NCI-H460 (cell line): ENCODE results near the gene SLC26A2. TPM values are rescaled to one million over a fixed set of nuclear protein-coding genes. Genes with fewer than 3 reads are reported as not detected.
"Not testable (repeated sequence)": the region's sequence is repeated elsewhere in the genome, so short reads cannot be mapped to it uniquely, and the experiment has no call there.

Source experiments
- DNase-seq: peaks from one replicate; pipeline ENCODE4 v3.0.0-alpha.2; 2016; ENCODE audit warnings: low read depth; ENCODE audit errors: extremely low read depth
- total RNA-seq: library from RNA; depleted of rRNA; stranded (reverse); fragments of >200 nt; shearing (Covaris generic); gene quantifications from 2 replicates; pipeline ENCODE4 v1.2.3, GENCODE V29; 2014

SLC26A2 gene
- total RNA-seq, 1 experiment from 2014 or later: 29.5 TPM

DNA sequence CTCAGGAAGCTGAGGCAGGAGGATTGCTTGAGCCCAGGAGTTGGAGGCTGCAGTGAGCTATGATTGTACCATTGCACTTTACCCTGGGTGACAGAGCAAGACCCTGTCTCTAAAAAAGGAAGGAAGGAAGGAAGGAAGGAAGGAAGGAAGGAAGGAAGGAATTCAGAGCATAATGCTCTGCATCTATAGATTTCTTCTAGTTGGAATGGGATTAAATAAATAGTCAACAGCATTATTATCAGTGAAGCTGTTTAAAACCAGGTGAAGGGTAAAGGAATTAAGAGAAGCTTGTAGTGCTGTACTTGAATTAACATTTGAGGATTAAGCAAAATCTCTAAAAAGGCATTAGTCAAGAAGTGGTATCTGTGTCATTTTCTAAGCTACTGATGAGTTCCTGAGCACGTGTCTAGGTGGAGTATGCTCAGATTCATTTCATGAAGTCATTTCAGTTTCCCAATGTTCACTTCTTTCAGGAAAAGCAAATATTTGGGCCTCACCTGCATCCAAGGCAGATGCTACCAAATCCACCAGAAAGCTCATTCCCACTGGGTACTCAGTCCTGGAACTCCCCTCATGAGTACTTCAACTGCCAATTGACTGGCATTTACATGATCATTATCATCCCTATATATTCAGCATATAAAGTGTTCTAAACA is 24.4 kb upstream of the SLC26A2 start:
- DNase-seq: no peak

- DNase-seq: no peak
Measured at GRCh38 chr5:149936700-149937091, 23.9 kb upstream of the SLC26A2 start.

DNA sequence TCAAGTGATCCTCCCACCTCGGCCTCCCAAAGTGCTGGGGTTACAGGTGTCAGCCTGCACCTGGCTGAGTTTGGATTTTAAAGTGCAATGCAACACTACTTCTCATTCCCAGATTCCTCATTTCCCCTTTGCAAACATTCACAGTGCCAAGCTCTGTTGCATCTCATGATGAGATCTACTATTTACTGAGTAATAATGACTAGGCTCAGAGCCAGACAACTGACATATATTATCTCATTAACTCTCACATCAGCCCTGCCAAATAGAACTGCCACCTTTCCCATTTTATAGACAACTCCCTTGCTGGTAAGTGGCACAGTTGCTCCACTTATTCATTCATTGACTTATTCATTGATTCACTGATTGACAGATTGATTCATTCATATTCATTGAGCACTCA is 22.9 kb upstream of the SLC26A2 start:
- DNase-seq: no peak

- DNase-seq: peak; percentile 66
Measured at GRCh38 chr5:149938279-149938678, 22.3 kb upstream of the SLC26A2 start.

- DNase-seq: peak; percentile 84
Measured at GRCh38 chr5:149938791-149939358, 21.7 kb upstream of the SLC26A2 start.

GRCh38 chr5:149939546-149939945 is 21.0 kb upstream of the SLC26A2 start:
- DNase-seq: no peak

GRCh38 chr5:149940077-149940574 is 20.4 kb upstream of the SLC26A2 start:
- no peak for DNase-seq

DNA sequence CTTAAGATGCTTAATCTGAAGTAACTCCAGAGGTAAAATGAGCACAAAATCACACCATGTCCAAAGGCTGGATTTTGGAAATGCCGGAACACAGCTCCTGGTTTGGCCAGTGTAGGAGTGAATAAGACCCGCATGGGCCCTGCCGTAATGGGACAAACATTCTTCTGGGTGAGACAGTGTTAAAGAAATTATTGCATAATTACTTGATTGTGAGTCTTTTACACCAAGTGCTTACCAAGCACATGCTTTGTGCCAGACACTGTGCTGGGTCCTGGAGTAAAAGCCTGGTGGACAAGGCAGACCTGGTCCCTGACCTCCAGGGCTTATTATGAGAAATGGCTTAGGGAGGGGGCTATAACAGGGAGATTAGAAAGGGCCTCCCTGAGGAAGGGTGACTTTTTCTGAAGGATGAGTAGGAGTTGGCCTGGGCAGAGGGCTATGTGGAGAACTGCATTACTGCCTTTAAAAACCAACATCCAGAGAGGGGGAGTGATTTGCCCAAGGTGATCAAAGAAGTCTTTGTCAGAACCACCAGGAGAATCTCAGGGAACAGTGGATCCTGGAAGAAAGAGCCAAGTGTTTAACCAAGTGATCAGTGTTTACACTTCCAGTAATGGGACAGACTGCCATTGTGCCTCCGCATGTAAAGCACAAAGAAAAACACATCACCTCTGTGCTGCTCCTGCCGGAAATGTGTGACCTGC is 19.5 kb upstream of the SLC26A2 start:
- no peak for DNase-seq

DNA sequence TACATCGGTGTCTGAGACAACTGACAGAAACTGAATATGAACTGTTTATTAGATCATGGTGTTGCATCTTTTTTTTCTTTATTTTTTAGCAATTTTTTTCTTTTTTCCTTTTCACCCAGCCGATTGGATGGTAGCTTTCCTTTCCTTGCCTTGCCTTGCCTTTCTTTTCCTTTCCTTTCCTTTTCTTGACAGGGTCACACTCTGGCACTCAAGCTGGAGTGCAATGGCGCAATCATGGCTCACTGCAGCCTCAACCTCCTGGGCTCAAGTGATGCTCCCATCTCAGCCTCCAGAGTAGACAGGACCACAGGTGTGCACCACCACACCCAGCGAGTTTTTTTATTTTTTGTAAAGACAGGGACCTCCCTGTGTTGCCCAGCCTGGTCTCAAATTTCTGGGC is 18.8 kb upstream of the SLC26A2 start:
- no peak for DNase-seq

- DNase-seq: no peak
Measured at GRCh38 chr5:149942199-149942598, 18.4 kb upstream of the SLC26A2 start.

- DNase-seq: not testable (repeated sequence)
Measured at GRCh38 chr5:149942741-149943169, 17.8 kb upstream of the SLC26A2 start.

DNA sequence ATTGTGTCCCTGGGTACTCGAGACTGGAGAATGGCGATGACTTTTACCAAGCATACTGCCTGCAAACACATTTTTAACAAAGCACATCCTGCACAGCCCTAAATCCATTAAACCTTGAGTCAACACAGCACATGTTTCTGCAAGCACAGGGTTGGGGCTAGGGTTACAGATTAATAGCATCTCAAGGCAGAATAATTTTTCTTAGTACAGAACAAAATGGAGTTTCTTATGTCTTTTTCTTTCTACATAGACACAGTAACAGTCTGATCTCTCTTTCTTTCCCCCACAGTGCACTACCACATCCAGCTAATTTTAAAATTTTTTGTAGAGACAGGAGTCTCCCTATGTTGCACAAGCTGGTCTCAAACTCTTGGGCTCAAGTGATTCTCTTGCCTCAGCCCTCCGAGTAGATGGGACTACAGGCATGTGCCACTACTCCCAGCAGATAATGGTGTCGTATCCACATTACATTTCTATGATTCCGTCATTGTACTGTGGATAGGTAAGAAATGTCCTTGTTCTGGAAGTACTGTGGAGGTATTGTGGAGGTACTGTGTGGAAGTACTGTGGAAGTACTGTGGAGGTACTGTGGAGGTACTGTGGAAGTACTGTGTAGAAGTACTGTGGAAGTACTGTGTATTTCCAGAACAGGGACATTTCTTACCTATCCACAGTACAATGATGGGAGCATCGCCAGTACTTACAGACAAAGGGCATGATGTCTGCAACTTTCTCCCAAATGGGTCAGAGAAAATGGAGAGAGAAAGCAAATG is 17.2 kb upstream of the SLC26A2 start:
- not testable (repeated sequence) for DNase-seq

DNA sequence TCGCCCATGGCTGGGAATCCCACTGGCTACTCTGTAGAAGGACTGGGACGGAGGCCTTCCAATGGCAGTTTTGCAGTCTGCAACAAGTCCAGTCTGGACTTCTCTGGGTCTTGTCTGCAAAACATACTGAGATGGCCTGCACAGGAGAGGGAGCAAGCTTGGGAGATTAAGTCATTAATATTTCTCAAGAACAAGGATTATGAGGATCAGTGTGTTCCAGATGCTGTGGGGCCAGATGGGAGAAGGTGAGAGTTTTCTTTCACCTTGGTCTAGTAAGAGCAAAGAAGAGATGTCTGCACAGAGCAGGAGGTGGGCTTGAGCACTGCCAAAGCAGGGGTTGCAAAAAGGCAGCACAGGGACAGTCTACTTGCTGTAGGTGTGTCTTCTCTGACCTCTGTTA is 15.9 kb upstream of the SLC26A2 start, which contains the start of gene PDE6A:
Gene PDE6A (minus strand): TSS at position 128 of the 400 bp plus-strand sequence. CDS start 120 bp downstream, at position 8.
- DNase-seq: no peak

GRCh38 chr5:149946118-149946517 is 14.4 kb upstream of the SLC26A2 start:
- DNase-seq: no peak

GRCh38 chr5:149948993-149949392 is 11.6 kb upstream of the SLC26A2 start:
- DNase-seq: no peak

DNA sequence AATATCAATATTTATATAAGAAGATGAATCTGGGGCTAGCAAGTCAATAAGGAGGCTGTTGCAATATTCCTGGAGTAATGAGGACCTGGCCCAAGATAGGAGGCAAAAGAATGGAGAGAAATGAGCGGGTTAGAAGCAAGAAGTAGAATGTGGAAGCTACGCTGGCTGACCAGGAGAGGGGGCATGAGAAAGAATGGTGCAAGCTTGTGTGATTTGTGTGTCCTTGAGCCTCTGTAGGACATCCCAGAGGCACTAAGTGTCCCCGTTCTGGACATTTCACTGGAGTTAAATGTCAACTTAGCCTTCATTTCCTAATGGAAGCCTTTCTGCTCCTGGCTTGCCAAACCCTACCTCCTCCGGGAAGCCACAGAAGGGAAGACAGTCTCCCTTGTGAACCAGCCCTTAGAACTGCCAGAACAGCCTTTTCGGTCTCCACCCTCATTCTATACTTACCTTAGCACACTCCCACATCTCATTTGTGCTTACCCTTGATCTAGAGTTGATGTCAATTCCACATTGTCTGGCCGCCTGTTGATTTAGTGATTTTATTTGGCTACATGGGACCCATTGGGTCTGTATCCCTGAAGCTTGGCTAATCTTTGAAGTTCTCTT is 9.3 kb upstream of the SLC26A2 start:
- no peak for DNase-seq

DNA sequence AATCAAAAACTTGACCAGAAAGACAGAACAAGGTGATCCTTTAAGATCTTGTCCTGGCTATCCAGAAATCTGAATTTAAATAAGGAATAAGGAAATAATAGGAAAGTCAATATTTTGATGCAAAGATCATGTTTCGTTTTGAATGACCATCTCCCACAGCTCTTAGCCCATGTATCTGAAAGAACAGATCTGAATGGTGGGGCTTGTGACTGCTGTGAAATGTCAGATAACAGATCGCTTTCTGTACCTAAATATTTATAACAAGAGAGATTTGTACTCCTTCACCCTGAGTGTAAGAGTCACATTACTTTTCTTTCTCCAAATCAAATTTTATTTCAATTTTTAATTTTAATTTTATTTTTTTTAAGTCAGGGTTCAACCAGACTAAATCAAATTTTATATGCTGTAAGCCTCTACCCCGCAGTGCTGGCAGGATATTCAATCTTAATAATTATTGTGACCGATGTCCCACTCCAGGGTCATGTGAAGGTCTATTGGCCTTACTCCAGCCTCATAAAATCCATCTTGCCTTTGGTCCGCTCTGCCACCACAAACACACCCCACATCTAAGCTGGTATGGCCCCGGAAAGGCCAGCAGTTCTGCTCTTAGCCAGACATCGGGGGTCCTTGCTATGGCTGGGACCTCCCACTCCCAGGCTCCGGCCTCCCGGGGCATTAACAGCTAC is 7.0 kb upstream of the SLC26A2 start:
- DNase-seq: no peak

- no peak for DNase-seq
Measured at GRCh38 chr5:149954798-149955197, 5.8 kb upstream of the SLC26A2 start.

GRCh38 chr5:149956685-149957084 is 3.9 kb upstream of the SLC26A2 start:
- DNase-seq: no peak

DNA sequence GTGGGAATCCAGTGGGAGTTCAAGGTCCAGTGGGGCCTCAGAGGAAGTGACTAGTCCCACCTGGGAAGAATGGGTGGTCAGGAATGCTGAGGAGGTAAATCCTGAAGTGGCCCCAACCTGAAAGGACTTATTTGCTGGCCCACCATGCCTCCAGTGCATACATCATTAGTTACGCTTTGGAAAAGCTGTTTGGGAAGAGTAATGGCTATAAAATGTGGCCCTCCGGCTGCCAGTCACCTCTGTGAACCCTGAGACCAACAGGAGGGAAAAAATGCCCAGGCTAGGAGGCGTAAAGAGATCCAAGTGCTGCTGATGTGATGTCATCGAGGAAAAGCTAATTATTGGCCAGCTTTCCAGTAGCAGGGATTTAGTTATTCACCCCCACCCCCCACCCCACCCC is 2.7 kb upstream of the SLC26A2 start:
- DNase-seq: no peak
